Measurements from ENCODE around the gene CFAP46.

Gene CFAP46

DNA sequence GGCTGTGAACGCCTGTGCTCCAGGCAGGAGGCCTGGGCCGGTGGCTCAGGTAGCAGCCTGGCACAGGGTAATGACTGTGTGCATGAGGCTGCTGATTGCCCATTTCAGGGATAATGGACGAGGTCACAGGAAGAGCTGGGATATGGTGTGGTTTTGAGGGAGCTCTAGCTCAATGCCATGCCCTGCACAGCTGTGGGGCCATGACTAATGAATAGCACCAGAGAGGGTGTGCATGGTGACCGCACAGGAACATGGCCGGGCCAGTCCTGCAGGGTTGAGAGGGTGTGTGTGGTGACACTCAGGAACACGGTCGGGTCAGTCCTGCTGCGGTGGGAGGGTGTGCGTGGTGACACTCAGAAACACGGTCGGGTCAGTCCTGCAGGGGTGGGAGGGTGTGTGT, 178.3 kb downstream of the CFAP46 start:
- DNase-seq = no peak

DNA sequence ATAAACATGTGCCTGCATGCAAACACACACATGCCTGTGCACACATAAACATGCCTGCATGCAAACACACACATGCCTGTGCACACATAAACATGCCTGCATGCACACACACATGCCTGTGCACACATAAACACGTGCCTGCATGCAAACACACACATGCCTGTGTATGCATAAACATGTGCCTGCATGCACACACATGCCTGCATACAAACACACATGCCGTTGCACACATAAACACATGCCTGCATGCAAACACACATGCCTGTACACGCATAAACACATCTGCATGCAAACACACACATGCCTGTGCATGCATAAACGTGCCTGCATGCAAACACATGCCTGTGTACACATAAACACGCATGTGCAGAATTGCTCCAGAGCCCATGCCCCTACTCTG, 178.8 kb downstream of the CFAP46 start:
- no peak for DNase-seq

DNA sequence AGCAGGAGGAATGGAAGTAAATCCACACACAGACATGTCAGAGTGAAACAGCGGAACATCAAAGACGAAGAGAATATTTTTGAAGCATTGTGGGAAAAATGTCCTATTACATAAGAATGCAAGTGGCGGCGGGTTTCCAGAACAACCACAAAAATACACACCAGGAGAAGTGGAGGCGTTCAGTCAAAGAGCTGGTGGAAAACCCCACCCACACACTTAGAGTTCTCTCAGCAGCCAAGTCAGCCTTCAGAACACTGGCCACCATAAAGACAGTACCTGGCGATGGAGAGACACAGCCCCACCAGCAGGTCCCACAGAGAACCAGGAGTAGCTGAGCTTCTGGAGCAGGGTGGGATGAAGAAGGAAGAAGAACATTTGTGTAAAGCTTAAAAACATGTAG, 180.1 kb downstream of the CFAP46 start:
- DNase-seq = no peak

- DNase-seq = no peak
These were observed 180.8 kb downstream of the CFAP46 start for GRCh38 chr10:132761395-132762060.

GRCh38 chr10:132758865-132759264, 183.5 kb downstream of the CFAP46 start:
- no peak for DNase-seq

Data from NCI-H446 (cell line).